Neural progenitor cell (in vitro differentiated cells): ENCODE measurements around the gene CDK3. TPM values are rescaled to one million over a fixed set of nuclear protein-coding genes. Genes with fewer than 3 reads are reported as not detected.
"Not testable (repeated sequence)": the region's sequence is repeated elsewhere in the genome, so short reads cannot be mapped to it uniquely, and the experiment has no call there.

Experiments used
- DNase-seq: peaks from one replicate; pipeline ENCODE4 v3.0.0-alpha.2; 2016; ENCODE audit warnings: low spot score
- H2AFZ ChIP-seq: fragments of 200-600 bp; sonication (generic); replicated peaks from 2 replicates; pipeline ENCODE4 v1.6.1; 2016; ENCODE audit warnings: antibody characterized with exemption
- H3F3A ChIP-seq: fragments of 200-600 bp; sonication (generic); 2 replicates; pipeline ENCODE4 v1.6.1; 2016; ENCODE audit warnings: antibody characterized with exemption, low read depth
- H3K27ac ChIP-seq: fragments of 200-600 bp; sonication (generic); 2 replicates; pipeline ENCODE4 v1.5.1; 2016; ENCODE audit warnings: mild to moderate bottlenecking
- H3K27me3 ChIP-seq: fragments of 200-600 bp; sonication (generic); 2 replicates; pipeline ENCODE4 v1.6.1; 2016; ENCODE audit warnings: mild to moderate bottlenecking, moderate library complexity
- H3K36me3 ChIP-seq: fragments of 200-600 bp; sonication (generic); 2 replicates; pipeline ENCODE4 v1.5.1; 2016
- H3K4me1 ChIP-seq: fragments of 200-600 bp; sonication (generic); 2 replicates; pipeline ENCODE4 v1.6.1; 2016; ENCODE audit warnings: mixed run types
- H3K4me2 ChIP-seq: fragments of 200-600 bp; sonication (generic); 2 replicates; pipeline ENCODE4 v1.6.1; 2016
- H3K4me3 ChIP-seq: fragments of 200-600 bp; sonication (generic); 2 replicates; pipeline ENCODE4 v1.5.1; 2016
- H3K79me2 ChIP-seq: fragments of 200-600 bp; sonication (generic); 2 replicates; pipeline ENCODE4 v1.6.1; 2016; ENCODE audit warnings: low read depth
- H3K9ac ChIP-seq: fragments of 200-600 bp; sonication (generic); 2 replicates; pipeline ENCODE4 v1.6.1; 2016
- H3K9me3 ChIP-seq: fragments of 200-600 bp; sonication (generic); 2 replicates; pipeline ENCODE4 v1.5.1; 2016; ENCODE audit warnings: low read depth
- H4K20me1 ChIP-seq: fragments of 200-600 bp; sonication (generic); 2 replicates; pipeline ENCODE4 v1.6.1; 2016; ENCODE audit warnings: low read depth
- H3K27ac Mint-ChIP-seq: 3 replicates; pipeline ENCODE4 v1.8.0; 2021; ENCODE audit warnings: mixed read lengths
- H3K27me3 Mint-ChIP-seq: 2 replicates; pipeline ENCODE4 v1.8.0; 2022; ENCODE audit warnings: low read depth, mild to moderate bottlenecking, inconsistent platforms, moderate library complexity, mixed read lengths; ENCODE audit not compliant: insufficient read depth
- H3K36me3 Mint-ChIP-seq: 3 replicates; pipeline ENCODE4 v1.8.0; 2021; ENCODE audit warnings: mixed read lengths
- H3K4me1 Mint-ChIP-seq: 3 replicates; pipeline ENCODE4 v1.8.0; 2021; ENCODE audit warnings: mixed read lengths
- H3K4me3 Mint-ChIP-seq: 3 replicates; pipeline ENCODE4 v1.8.0; 2021; ENCODE audit warnings: mild to moderate bottlenecking, moderate library complexity, mixed read lengths
- H3K9me3 Mint-ChIP-seq: 3 replicates; pipeline ENCODE4 v1.8.0; 2020; ENCODE audit warnings: mixed read lengths
- EZH2 ChIP-seq: fragments of 200-600 bp; sonication (generic); IDR thresholded peaks from 2 replicates; pipeline ENCODE4 v1.6.1; 2017; ENCODE audit warnings: antibody characterized with exemption, mild to moderate bottlenecking, moderate library complexity
- EZH2phosphoT487 ChIP-seq: fragments of 200-600 bp; sonication (generic); IDR thresholded peaks from 2 replicates; pipeline ENCODE4 v1.6.1; 2017; ENCODE audit warnings: antibody characterized with exemption
- total RNA-seq: library from RNA; depleted of rRNA; stranded (reverse); fragments of >200 nt; gene quantifications from 2 replicates; pipeline ENCODE4 v1.2.3, GENCODE V29; 2015; ENCODE audit warnings: low replicate concordance
- TF ChIP-seq, protein P1 (sequence below): fragments of 200-600 bp; sonication (generic); IDR thresholded peaks from 2 replicates; pipeline ENCODE4 v1.5.1; 2017; ENCODE audit warnings: antibody characterized with exemption, mild to moderate bottlenecking

Gene CDK3
- total RNA-seq, 1 donor from 2014 or later: 3.0 TPM

DNA sequence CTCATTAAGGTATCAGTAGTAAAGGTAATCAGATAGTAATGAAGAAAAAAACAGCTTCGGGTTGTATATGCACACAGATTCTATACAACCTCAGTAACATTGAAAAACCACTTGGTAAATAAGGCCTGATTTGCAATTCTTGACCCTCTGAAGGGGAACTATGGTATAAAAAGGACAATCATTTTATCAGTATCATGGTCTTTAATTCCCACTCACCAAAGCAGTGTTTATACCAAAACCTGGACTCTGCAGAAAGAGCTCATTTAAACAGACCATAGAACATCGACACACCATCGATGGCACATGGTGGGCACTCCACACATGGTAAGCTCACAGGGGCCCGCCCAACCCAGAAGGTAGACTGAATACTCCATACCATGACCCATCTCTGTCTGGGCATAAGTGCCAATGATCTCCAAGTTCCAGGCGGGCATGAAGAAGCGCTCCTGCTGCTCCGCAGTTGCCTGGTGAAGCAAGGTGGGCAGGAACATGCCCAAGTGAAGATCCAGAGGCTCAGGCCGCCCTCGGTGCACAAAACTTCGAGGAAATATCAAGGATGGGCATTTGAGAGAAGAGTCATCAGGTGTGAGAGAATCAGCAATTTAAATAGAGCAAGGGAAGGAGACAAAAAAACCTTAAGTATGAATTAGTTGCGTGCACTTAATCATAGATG is 40.7 kb upstream of the CDK3 start:
- no peaks in the 10 kb centered on the region for H3K9me3 ChIP-seq
- H3K27ac Mint-ChIP-seq: no peak overlapping the region
- H3K79me2 ChIP-seq: no peaks in the 10 kb centered on the region
- no peak overlapping the region for H3K27ac ChIP-seq
- no peak overlapping the region for H3K4me3 ChIP-seq
- H2AFZ ChIP-seq: no peak overlapping the region
- H3K9ac ChIP-seq: no peak overlapping the region
- H4K20me1 ChIP-seq: no peaks in the 10 kb centered on the region
- TF ChIP-seq EZH2: no peak
- TF ChIP-seq EZH2phosphoT487: no peak
- TF ChIP-seq, protein P1, sequence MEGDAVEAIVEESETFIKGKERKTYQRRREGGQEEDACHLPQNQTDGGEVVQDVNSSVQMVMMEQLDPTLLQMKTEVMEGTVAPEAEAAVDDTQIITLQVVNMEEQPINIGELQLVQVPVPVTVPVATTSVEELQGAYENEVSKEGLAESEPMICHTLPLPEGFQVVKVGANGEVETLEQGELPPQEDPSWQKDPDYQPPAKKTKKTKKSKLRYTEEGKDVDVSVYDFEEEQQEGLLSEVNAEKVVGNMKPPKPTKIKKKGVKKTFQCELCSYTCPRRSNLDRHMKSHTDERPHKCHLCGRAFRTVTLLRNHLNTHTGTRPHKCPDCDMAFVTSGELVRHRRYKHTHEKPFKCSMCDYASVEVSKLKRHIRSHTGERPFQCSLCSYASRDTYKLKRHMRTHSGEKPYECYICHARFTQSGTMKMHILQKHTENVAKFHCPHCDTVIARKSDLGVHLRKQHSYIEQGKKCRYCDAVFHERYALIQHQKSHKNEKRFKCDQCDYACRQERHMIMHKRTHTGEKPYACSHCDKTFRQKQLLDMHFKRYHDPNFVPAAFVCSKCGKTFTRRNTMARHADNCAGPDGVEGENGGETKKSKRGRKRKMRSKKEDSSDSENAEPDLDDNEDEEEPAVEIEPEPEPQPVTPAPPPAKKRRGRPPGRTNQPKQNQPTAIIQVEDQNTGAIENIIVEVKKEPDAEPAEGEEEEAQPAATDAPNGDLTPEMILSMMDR: no peak
- DNase-seq: no peak
- H3K4me1 Mint-ChIP-seq: no peaks in the 10 kb centered on the region
- peaks cover 3% of the 10 kb centered on the region for H3F3A ChIP-seq
- no peaks in the 10 kb centered on the region for H3K9me3 Mint-ChIP-seq
- peaks cover 13% of the 10 kb centered on the region for H3K36me3 Mint-ChIP-seq
- no peaks in the 10 kb centered on the region for H3K36me3 ChIP-seq
- H3K4me1 ChIP-seq: peaks cover 7% of the 10 kb centered on the region
- no peak overlapping the region for H3K4me3 Mint-ChIP-seq
- H3K4me2 ChIP-seq: no peak overlapping the region
- H3K27me3 Mint-ChIP-seq: no peaks in the 10 kb centered on the region
- no peaks in the 10 kb centered on the region for H3K27me3 ChIP-seq

DNA sequence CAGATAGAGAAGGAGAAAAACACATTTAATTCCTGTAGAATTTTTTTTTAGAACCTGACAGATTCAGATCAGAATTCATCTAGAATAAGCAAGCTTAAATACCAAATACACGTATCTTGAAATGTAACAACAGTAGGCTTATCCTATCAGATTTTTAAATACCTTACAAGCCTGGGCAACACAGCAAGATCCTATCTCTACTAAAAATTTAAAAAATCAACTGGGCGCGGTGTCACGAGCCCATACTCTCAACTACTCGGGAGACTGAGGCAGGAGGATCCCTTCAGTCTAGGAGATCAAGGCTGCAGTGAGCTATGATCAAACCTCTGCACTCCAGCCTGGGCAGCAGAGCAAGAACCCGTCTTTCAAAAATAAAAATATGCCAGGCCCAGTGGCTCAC is 35.2 kb upstream of the CDK3 start:
- no peaks in the 10 kb centered on the region for H3K9me3 ChIP-seq
- H3K4me2 ChIP-seq: no peak overlapping the region
- Mint-ChIP-seq H3K27ac (no peak overlapping the region), H3K27me3 (no peaks in the 10 kb centered on the region), H3K9me3 (no peaks in the 10 kb centered on the region), H3K4me3 (no peak overlapping the region), H3K4me1 (no peaks in the 10 kb centered on the region), H3K36me3 (peaks cover 3% of the 10 kb centered on the region)
- no peak overlapping the region for H3K9ac ChIP-seq
- H4K20me1 ChIP-seq: no peaks in the 10 kb centered on the region
- DNase-seq: no peak
- no peaks in the 10 kb centered on the region for H3K27me3 ChIP-seq
- peaks cover 2% of the 10 kb centered on the region for H3F3A ChIP-seq
- H3K4me1 ChIP-seq: no peaks in the 10 kb centered on the region
- H2AFZ ChIP-seq: no peak overlapping the region
- H3K36me3 ChIP-seq: no peaks in the 10 kb centered on the region
- TF ChIP-seq, protein P1: no peak
- TF ChIP-seq EZH2 (no peak), EZH2phosphoT487 (no peak)
- no peaks in the 10 kb centered on the region for H3K79me2 ChIP-seq
- H3K4me3 ChIP-seq: no peak overlapping the region
- H3K27ac ChIP-seq: no peak overlapping the region

DNA sequence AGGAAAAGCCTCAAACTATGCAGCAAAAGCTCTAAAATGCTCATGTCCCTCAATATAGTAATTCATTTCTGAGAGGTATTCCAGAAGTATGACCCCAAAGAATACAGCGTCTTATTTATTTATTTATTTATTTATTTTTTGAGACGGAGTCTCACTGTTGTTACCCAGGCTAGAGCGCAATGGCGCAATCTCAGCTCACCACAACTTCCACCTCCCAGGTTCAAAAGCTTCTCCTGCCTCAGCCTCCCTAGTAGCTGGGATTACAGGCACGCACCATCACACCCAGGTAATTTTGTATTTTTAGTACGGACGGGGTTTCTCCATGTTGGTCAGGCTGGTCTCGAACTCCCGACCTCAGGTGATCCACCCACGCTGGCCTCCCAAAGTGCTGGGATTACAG is 31.6 kb upstream of the CDK3 start:
- not testable (repeated sequence) for H4K20me1 ChIP-seq, DNase-seq, H3K27me3 Mint-ChIP-seq, H3K27ac Mint-ChIP-seq, H3K4me1 Mint-ChIP-seq, H3K4me3 ChIP-seq, H3K9me3 Mint-ChIP-seq, H3K27ac ChIP-seq, H3K27me3 ChIP-seq, H3K4me3 Mint-ChIP-seq, H3K9ac ChIP-seq, H3K79me2 ChIP-seq, H3K4me1 ChIP-seq, H3F3A ChIP-seq, H2AFZ ChIP-seq, H3K9me3 ChIP-seq, H3K4me2 ChIP-seq, H3K36me3 ChIP-seq
- peaks cover 11% of the 10 kb centered on the region for H3K36me3 Mint-ChIP-seq

DNA sequence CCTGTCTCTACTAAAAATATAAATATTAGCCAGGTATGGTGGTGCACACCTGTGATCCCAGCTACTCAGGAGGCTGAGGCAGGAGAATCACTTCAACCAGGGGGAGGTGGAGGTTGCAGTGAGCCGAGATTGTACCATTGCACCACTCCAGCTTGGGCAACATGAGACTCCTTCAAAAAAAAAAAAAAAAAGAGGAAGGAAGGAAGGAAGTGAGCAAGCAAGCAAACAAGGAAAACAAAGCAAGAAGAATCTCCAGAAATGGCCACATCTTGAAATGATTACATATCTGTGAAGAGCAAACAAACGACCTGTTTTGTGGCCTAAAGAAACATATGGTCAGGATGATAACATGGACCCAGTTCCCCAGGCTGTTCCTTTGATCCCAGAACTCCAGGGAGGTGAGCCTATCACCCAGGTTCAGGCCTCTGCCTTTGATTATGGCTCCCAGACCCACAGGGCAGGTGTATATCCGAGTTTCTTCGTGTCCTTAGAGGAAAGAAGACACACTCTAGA is 30.6 kb upstream of the CDK3 start:
- H3K4me3 ChIP-seq: no peak overlapping the region
- H2AFZ ChIP-seq: no peak overlapping the region
- Mint-ChIP-seq H3K36me3 (peaks cover 13% of the 10 kb centered on the region), H3K27ac (no peak overlapping the region), H3K9me3 (no peaks in the 10 kb centered on the region), H3K4me3 (no peak overlapping the region), H3K27me3 (peaks cover 2% of the 10 kb centered on the region), H3K4me1 (peaks cover 2% of the 10 kb centered on the region)
- no peaks in the 10 kb centered on the region for H3K9me3 ChIP-seq
- no peaks in the 10 kb centered on the region for H4K20me1 ChIP-seq
- H3K27ac ChIP-seq: no peak overlapping the region
- H3K79me2 ChIP-seq: no peaks in the 10 kb centered on the region
- TF ChIP-seq, protein P1: no peak
- TF ChIP-seq EZH2: no peak
- TF ChIP-seq EZH2phosphoT487: no peak
- no peaks in the 10 kb centered on the region for H3F3A ChIP-seq
- no peak for DNase-seq
- no peaks in the 10 kb centered on the region for H3K36me3 ChIP-seq
- no peaks in the 10 kb centered on the region for H3K4me1 ChIP-seq
- no peak overlapping the region for H3K4me2 ChIP-seq
- no peaks in the 10 kb centered on the region for H3K27me3 ChIP-seq
- H3K9ac ChIP-seq: no peak overlapping the region
